ENCODE measurements around the gene SEMG2. TPM values are rescaled to one million over a fixed set of nuclear protein-coding genes. Genes with fewer than 3 reads are reported as not detected.

SEMG2 gene
- total RNA-seq, 6 donors from 2014 or later = not detected

- ATAC-seq (ENCODE audit: low FRiP score in 2 of 2) (no peak), DNase-seq (no peak)
- Histone ChIP-seq H3K27ac (peak overlapping the region in 1 of 4 donors; percentile 33), H3K4me3 (no peak overlapping the region), H3K9me3 (no peaks in the 10 kb centered on the region), H3K4me1 (no peaks in the 10 kb centered on the region), H3K36me3 (no peaks in the 10 kb centered on the region), H3K27me3 (no peaks in the 10 kb centered on the region)
- 50 to 52% methylated on average over 1 to 2 of the region's 2 CpGs for WGBS, 2 donors
- TF ChIP-seq CTCF (IDR thresholded peaks at IDR 0.05) = no peak
- TF ChIP-seq POLR2AphosphoS5 (IDR thresholded peaks at IDR 0.05) = no peak
- TF ChIP-seq POLR2A (IDR thresholded peaks at IDR 0.05) = no peak
- no peak for TF ChIP-seq EP300 (IDR thresholded peaks at IDR 0.05)
Observed at GRCh38 chr20:45179166-45179565, 42.0 kb upstream of the SEMG2 start.

DNA sequence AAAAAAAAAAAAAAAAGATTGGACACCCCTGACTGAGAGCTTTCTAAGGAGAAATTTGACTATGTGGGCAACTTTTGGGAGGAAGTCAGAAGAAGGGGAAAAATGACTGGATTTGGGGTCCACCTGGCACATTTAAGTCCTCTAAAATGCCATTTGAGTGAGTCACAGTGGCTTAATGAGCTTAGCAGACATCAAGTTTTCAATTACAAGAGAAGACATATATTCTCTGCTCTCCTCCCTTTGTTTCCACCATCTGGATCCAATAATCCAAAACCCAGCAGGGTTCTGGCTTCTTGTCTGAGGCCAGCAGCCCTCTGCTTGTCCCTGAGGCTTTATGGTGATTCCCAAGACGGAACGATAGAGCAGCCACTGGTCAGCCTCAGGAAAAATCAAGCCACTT lies 39.5 kb upstream of the SEMG2 start:
- ATAC-seq (ENCODE audit: low FRiP score in 2 of 2) = no peak
- DNase-seq = no peak
- no peak for TF ChIP-seq EP300 (IDR thresholded peaks at IDR 0.05)
- TF ChIP-seq CTCF (IDR thresholded peaks at IDR 0.05) = no peak
- TF ChIP-seq POLR2A (IDR thresholded peaks at IDR 0.05) = no peak
- no peak for TF ChIP-seq POLR2AphosphoS5 (IDR thresholded peaks at IDR 0.05)
- H3K27ac ChIP-seq = no peak overlapping the region
- WGBS, 2 donors = 95% methylated on average over 2 of the region's 2 CpGs
- H3K4me1 ChIP-seq = no peaks in the 10 kb centered on the region
- H3K36me3 ChIP-seq = no peaks in the 10 kb centered on the region
- no peaks in the 10 kb centered on the region for H3K27me3 ChIP-seq
- no peaks in the 10 kb centered on the region for H3K9me3 ChIP-seq
- H3K4me3 ChIP-seq = no peak overlapping the region

DNA sequence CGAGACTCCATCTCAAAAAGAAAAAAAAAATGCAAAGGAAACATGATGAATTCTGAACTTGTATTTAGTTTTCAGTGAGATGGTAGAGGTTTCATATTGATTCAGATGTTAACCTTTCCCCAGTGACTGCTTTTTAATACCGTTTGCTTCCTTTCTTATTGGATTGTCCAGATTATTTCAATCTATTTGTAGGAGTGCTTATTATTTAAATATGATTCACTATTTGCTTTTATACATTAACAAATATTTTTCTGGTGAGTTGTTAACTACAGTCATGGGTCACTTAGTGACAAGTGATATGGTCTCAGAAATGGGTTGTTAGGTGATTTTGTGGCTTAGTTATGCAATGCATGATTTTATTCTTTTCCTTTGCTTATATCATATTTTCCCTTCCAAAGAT lies 38.1 kb upstream of the SEMG2 start:
- Histone ChIP-seq H3K4me1 (no peaks in the 10 kb centered on the region), H3K27me3 (no peaks in the 10 kb centered on the region), H3K4me3 (no peak overlapping the region), H3K9me3 (no peaks in the 10 kb centered on the region), H3K36me3 (no peaks in the 10 kb centered on the region), H3K27ac (no peak overlapping the region)
- TF ChIP-seq EP300 (IDR thresholded peaks at IDR 0.05) (no peak), POLR2AphosphoS5 (IDR thresholded peaks at IDR 0.05) (no peak), CTCF (IDR thresholded peaks at IDR 0.05) (no peak), POLR2A (IDR thresholded peaks at IDR 0.05) (no peak)
- 72 to 92% methylated on average over 2 of the region's 2 CpGs for WGBS, 2 donors
- no peak for DNase-seq
- no peak for ATAC-seq (ENCODE audit: low FRiP score in 2 of 2)

- no peaks in the 10 kb centered on the region for H3K9me3 ChIP-seq
- no peak for ATAC-seq (ENCODE audit: low FRiP score in 2 of 2)
- no peaks in the 10 kb centered on the region for H3K4me1 ChIP-seq
- no peak for DNase-seq
- no peaks in the 10 kb centered on the region for H3K36me3 ChIP-seq
- H3K27ac ChIP-seq = no peak overlapping the region
- no peak overlapping the region for H3K4me3 ChIP-seq
- H3K27me3 ChIP-seq = no peaks in the 10 kb centered on the region
- 60 to 88% methylated on average over 2 of the region's 2 CpGs for WGBS, 2 donors
- no peak for TF ChIP-seq CTCF (IDR thresholded peaks at IDR 0.05)
Observed at GRCh38 chr20:45187693-45188092, 33.5 kb upstream of the SEMG2 start.

- no peak for ATAC-seq (ENCODE audit: low FRiP score in 2 of 2)
Observed at GRCh38 chr20:45189067-45189609, 32.0 kb upstream of the SEMG2 start.

More at GRCh38 chr20:45189067-45189609, 32.0 kb upstream of the SEMG2 start:
- TF ChIP-seq CTCF (IDR thresholded peaks at IDR 0.05) (no peak), EP300 (IDR thresholded peaks at IDR 0.05) (no peak), POLR2AphosphoS5 (IDR thresholded peaks at IDR 0.05) (no peak), POLR2A (IDR thresholded peaks at IDR 0.05) (no peak)
- H3K4me1 ChIP-seq = no peaks in the 10 kb centered on the region
- no peaks in the 10 kb centered on the region for H3K27me3 ChIP-seq
- H3K4me3 ChIP-seq = no peak overlapping the region
- no peaks in the 10 kb centered on the region for H3K9me3 ChIP-seq
- 95 to 99% methylated on average over 3 of the region's 3 CpGs for WGBS, 2 donors
- H3K27ac ChIP-seq = no peak overlapping the region
- no peak for DNase-seq
- no peaks in the 10 kb centered on the region for H3K36me3 ChIP-seq

Measured in upper lobe of left lung (tissue), 6 donors.